DND-41 (cell line): ENCODE results near the gene PSMD14.

Experiments used
- ATAC-seq: fragments of 200-7000 bp; cut with Tn5 transposase; 3 replicates; pipeline ENCODE4 v1.9.1; 2021; ENCODE audit warnings: low read depth; ENCODE audit not compliant: insufficient read depth
- DNase-seq: peaks from one replicate; pipeline ENCODE4 v3.0.0-alpha.2; 2020
- H2AFZ ChIP-seq: 2 replicates; pipeline ENCODE4 v1.6.0; 2012; ENCODE audit warnings: low read depth, low read length
- H3K27ac ChIP-seq: 2 replicates; pipeline ENCODE4 v1.5.1; 2012; ENCODE audit warnings: low read length, inconsistent platforms
- H3K27me3 ChIP-seq: fragments of 200-600 bp; sonication (generic); 2 replicates; pipeline ENCODE4 v1.6.0; 2012; ENCODE audit warnings: low read length, mild to moderate bottlenecking, inconsistent platforms; ENCODE audit not compliant: insufficient read depth, poor library complexity
- H3K36me3 ChIP-seq: 2 replicates; pipeline ENCODE4 v1.5.1; 2012; ENCODE audit warnings: low read length, inconsistent platforms; ENCODE audit not compliant: insufficient read depth
- H3K4me1 ChIP-seq: 2 replicates; pipeline ENCODE4 v1.5.1; 2012; ENCODE audit warnings: mild to moderate bottlenecking, low read length; ENCODE audit not compliant: insufficient read depth
- H3K4me2 ChIP-seq: 2 replicates; pipeline ENCODE4 v1.6.0; 2012; ENCODE audit warnings: mild to moderate bottlenecking, moderate library complexity, low read length, inconsistent platforms; ENCODE audit not compliant: insufficient read depth
- H3K4me3 ChIP-seq, 2 experiments: fragments of 200-600 bp in 1 of 2; shearing (Covaris generic) in 1 of 2; 2 replicates each; pipeline ENCODE4 v1.5.1; 2012 to 2016; ENCODE audit warnings: inconsistent platforms in 2 of 2, low read length in 2 of 2, mild to moderate bottlenecking in 2 of 2, low read depth in 1 of 2, moderate library complexity in 1 of 2
- H3K79me2 ChIP-seq: 2 replicates; pipeline ENCODE4 v1.6.0; 2012; ENCODE audit warnings: low read length, inconsistent platforms; ENCODE audit not compliant: insufficient read depth
- H3K9ac ChIP-seq: 2 replicates; pipeline ENCODE4 v1.6.0; 2012; ENCODE audit warnings: low read depth, mild to moderate bottlenecking, inconsistent platforms, low read length, moderate library complexity
- H3K9me3 ChIP-seq: 2 replicates; pipeline ENCODE4 v1.5.1; 2012; ENCODE audit warnings: low read length, moderate library complexity, mild to moderate bottlenecking, inconsistent platforms; ENCODE audit not compliant: insufficient read depth, severe bottlenecking
- H4K20me1 ChIP-seq: 2 replicates; pipeline ENCODE4 v1.6.0; 2012; ENCODE audit warnings: low read length; ENCODE audit not compliant: insufficient read depth
- CTCF ChIP-seq: IDR thresholded peaks from 2 replicates; pipeline ENCODE4 v1.5.1; 2012; ENCODE audit warnings: borderline replicate concordance, low read length, moderate library complexity, mild to moderate bottlenecking; ENCODE audit not compliant: poor library complexity, severe bottlenecking; ENCODE audit errors: extremely low read depth
- EZH2 ChIP-seq: IDR thresholded peaks from 3 replicates; pipeline ENCODE4 v1.6.1; 2012; ENCODE audit warnings: borderline replicate concordance, low read depth, mild to moderate bottlenecking, moderate library complexity, low read length, inconsistent platforms; ENCODE audit not compliant: severe bottlenecking

The PSMD14 gene

GRCh38 chr2:161445097-161445496 lies 136.9 kb downstream of the PSMD14 start:
- no peak for DNase-seq
- Histone ChIP-seq H3K27ac (no peak overlapping the region), H3K9me3 (no peaks in the 10 kb centered on the region), H3K4me1 (no peaks in the 10 kb centered on the region), H3K4me2 (no peak overlapping the region), H3K9ac (no peak overlapping the region), H3K36me3 (no peaks in the 10 kb centered on the region), H3K27me3 (no peaks in the 10 kb centered on the region), H3K79me2 (no peaks in the 10 kb centered on the region), H3K4me3 (no peak overlapping the region), H2AFZ (no peak overlapping the region), H4K20me1 (no peaks in the 10 kb centered on the region)
- no peak for TF ChIP-seq EZH2
- no peak for TF ChIP-seq CTCF
- no peak for ATAC-seq

- no peaks in the 10 kb centered on the region for H3K27me3 ChIP-seq
- ATAC-seq (no peak), DNase-seq (no peak)
- H3K4me1 ChIP-seq: no peaks in the 10 kb centered on the region
- no peak overlapping the region for H3K9ac ChIP-seq
- no peak overlapping the region for H3K4me3 ChIP-seq
- H3K27ac ChIP-seq: no peak overlapping the region
- no peak overlapping the region for H2AFZ ChIP-seq
- no peaks in the 10 kb centered on the region for H3K79me2 ChIP-seq
- no peaks in the 10 kb centered on the region for H4K20me1 ChIP-seq
- H3K9me3 ChIP-seq: no peaks in the 10 kb centered on the region
- TF ChIP-seq EZH2 (no peak), CTCF (no peak)
- no peak overlapping the region for H3K4me2 ChIP-seq
- no peaks in the 10 kb centered on the region for H3K36me3 ChIP-seq
Observed at GRCh38 chr2:161448431-161448830, 140.2 kb downstream of the PSMD14 start.
